Testis (tissue), 3 donors: ENCODE data around the gene CCP110. TPM values are rescaled to one million over a fixed set of nuclear protein-coding genes. Genes with fewer than 3 reads are reported as not detected.

Experiments used
- DNase-seq: peaks from one replicate; pipeline ENCODE4 v3.0.0-alpha.2; 2019
- H3K27ac ChIP-seq, 2 donors: fragments of 200-600 bp; sonication (generic); one replicate each; pipeline ENCODE4 v1.5.1; 2019
- H3K27me3 ChIP-seq: fragments of 200-600 bp; sonication (generic); one replicate; pipeline ENCODE4 v1.5.1; 2019
- H3K36me3 ChIP-seq: fragments of 200-600 bp; sonication (generic); one replicate; pipeline ENCODE4 v1.5.1; 2017; ENCODE audit warnings: low read depth; ENCODE audit errors: missing control alignments
- H3K4me1 ChIP-seq: fragments of 200-600 bp; sonication (generic); one replicate; pipeline ENCODE4 v1.5.1; 2019
- H3K4me3 ChIP-seq, 2 donors: fragments of 200-600 bp; sonication (generic); one replicate each; pipeline ENCODE4 v1.5.1; 2017 to 2019
- H3K9me3 ChIP-seq: fragments of 200-600 bp; sonication (generic); one replicate; pipeline ENCODE4 v1.5.1; 2017
- POLR2A ChIP-seq: fragments of 450-650 bp; IDR thresholded peaks from one replicate; pipeline ENCODE4 v1.6.1; 2017; ENCODE audit warnings: antibody characterized with exemption, mild to moderate bottlenecking, moderate library complexity
- WGBS, 2 donors: methylation state at CpG; one replicate each; pipeline ENCODE4 v1.1.5; 2018; 5-methylcytosine and 5-hydroxymethylcytosine counted together
- intact Hi-C: fragments of 100-400 bp; cut with DNase I; formaldehyde crosslinking; loops from one replicate; pipeline ENCODE4 v1.15.1; 2023; ENCODE audit warnings: low total_unique reads
- polyA plus RNA-seq: library from polyadenylated mRNA; stranded (reverse); fragments of 350-450 nt; fragmentation: Illumina TruSeq; extraction: RNeasy Lipid Tissue Mini Kit (QIAGEN cat#74804); gene quantifications from one replicate; pipeline ENCODE4 v1.2.3, GENCODE V29; 2014; ENCODE audit warnings: low read depth, low replicate concordance; ENCODE audit not compliant: insufficient read depth
- total RNA-seq, 2 donors: library from RNA; depleted of rRNA; stranded (reverse); fragments of >200 nt; gene quantifications; one replicate each; pipeline ENCODE4 v1.2.3, GENCODE V29; 2016
- TF ChIP-seq, protein P1 (sequence below), 3 experiments: fragments of 450-650 bp in 2 of 3; fragments of 200-600 bp in 1 of 3; sonication (generic) in 1 of 3; IDR thresholded peaks; one replicate each; pipeline ENCODE4 v1.5.1; 2016 to 2019; ENCODE audit warnings: antibody characterized with exemption in 3 of 3, mild to moderate bottlenecking in 2 of 3, moderate library complexity in 1 of 3

Gene CCP110
- total and polyA plus RNA-seq, 3 donors from 2014 or later = 31.0 to 55.7 (median 54.2) TPM

DNA sequence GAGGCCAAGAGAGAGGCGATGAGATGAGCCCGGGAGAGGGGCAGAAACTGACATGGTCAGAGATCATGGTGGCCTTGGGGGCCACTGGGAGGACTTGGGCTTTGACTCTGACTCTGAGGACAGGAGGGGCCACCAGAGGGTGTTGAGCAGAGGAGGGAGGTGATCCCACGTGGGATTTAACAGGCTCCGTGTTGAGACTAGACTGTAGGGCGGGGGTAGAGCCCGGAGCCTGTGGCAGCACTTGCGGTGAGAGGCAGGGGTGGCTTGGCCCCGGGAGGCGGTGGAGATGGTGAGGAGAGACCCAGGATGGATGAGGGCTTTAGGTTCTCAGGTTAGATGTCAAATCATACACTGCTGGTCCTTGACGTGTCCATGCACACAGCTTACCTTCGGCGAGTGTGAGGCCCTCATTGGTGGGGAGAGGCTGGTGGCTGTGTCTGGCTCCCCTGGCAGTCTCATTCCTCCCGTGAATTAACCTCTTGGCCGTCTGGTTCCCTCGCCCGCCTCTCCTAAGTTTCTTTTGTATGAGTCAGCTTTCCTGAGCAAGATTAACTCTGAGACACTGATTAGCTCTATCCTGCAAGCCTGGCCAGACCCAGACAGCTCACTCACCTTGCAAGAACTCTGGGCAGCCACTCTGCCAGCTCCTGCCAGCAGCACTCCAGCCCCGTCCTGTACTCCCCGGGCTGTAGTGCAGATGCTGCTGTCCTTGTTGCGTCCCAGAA, 71.5 kb downstream of the CCP110 start:
- no peak for TF ChIP-seq POLR2A
- TF ChIP-seq, protein P1, sequence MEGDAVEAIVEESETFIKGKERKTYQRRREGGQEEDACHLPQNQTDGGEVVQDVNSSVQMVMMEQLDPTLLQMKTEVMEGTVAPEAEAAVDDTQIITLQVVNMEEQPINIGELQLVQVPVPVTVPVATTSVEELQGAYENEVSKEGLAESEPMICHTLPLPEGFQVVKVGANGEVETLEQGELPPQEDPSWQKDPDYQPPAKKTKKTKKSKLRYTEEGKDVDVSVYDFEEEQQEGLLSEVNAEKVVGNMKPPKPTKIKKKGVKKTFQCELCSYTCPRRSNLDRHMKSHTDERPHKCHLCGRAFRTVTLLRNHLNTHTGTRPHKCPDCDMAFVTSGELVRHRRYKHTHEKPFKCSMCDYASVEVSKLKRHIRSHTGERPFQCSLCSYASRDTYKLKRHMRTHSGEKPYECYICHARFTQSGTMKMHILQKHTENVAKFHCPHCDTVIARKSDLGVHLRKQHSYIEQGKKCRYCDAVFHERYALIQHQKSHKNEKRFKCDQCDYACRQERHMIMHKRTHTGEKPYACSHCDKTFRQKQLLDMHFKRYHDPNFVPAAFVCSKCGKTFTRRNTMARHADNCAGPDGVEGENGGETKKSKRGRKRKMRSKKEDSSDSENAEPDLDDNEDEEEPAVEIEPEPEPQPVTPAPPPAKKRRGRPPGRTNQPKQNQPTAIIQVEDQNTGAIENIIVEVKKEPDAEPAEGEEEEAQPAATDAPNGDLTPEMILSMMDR (IDR thresholded peaks at IDR 0.05) = no peak
- peak; percentile 40 for DNase-seq
- Histone ChIP-seq H3K4me3 (no peak overlapping the region), H3K4me1 (peaks cover 7% of the 10 kb centered on the region), H3K9me3 (no peaks in the 10 kb centered on the region), H3K36me3 (no peaks in the 10 kb centered on the region), H3K27ac (peak overlapping the region in 1 of 2 donors; percentile 16), H3K27me3 (no peaks in the 10 kb centered on the region)
- intact Hi-C loops = no loop called here
- 57 to 67% methylated on average over 19 of the region's 19 CpGs for WGBS, 2 donors

DNA sequence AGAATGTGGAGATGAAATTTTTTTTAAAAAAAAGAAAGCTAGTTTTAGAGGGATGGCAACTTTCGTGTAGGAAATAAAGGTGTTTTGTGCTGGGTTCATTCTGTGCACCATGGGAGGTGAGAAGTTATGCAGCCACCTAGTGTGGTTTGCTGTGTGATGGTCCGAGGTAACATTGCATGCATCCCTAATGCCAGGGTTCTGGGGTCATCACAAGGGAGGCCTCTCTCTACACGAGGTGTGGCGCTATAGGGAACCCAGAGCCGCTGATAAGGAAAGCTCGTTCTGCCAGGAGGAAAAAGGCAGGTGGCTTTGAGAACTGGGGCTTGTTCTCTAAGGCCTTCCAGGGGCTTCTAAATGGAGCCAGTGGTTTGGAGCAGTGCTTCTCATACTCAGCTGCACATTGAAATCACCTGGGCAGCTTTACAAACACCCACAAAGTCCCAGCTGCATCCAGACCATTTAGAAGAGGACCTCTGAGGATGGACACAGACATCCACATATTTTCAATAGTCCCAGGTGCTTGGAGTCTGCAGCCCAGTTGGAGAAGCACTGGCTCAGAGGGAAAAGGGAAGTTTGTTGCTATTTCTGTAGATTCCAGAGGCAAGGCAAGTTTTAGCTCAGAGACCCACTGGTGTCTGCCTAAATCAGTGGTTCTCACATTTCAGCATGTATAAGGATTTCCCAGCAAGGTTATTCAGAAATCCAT, 75.2 kb downstream of the CCP110 start:
- H3K27me3 ChIP-seq = no peaks in the 10 kb centered on the region
- no peak overlapping the region for H3K4me3 ChIP-seq
- no peak for DNase-seq
- H3K4me1 ChIP-seq = peaks cover 16% of the 10 kb centered on the region
- WGBS, 2 donors = 74 to 79% methylated on average over 6 of the region's 6 CpGs
- H3K36me3 ChIP-seq = no peaks in the 10 kb centered on the region
- H3K9me3 ChIP-seq = no peaks in the 10 kb centered on the region
- intact Hi-C loops = no loop called here
- H3K27ac ChIP-seq = no peak overlapping the region
- no peak for TF ChIP-seq POLR2A
- TF ChIP-seq, protein P1 (IDR thresholded peaks at IDR 0.05) = no peak

DNA sequence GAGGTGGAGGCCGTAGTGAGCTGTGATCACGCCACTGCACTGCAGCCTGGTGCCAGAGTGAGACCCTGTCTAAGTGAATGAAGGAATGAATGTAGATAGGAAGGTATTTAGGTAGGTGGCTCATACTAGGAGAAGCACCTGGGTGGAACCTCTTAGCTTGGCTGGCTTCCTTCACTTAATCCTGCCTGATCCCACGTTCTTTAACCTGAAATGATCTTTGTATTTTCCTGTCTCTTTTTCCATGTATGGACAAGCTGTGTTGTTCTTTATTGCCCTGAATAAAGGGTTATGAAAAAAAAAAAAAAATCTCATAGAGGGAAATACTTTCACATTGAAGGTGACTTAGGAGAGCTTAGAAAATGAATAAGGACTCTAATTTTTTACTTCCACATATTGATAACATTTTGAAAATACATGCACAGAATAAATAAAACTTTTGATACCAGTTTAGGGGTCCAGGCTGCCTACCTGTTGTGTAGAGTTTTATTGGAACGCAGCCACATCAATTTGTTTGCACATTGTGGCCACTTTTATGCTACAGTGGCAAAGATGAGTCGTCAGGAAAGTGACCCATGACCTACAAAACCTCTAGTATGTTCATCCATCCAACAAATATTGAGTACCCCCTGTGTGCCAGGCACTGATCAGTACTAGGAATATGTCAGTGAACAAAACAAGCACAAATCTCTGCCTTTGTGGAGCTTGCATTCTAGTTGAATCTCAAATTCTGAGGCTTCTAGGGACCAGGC, 76.4 kb downstream of the CCP110 start:
- intact Hi-C loops = loop anchor here (5.0 kb wide), 1 partner anchor 287 kb away; no protein-coding TSS in a partner anchor
- no peak for TF ChIP-seq POLR2A
- TF ChIP-seq, protein P1 (IDR thresholded peaks at IDR 0.05) = no peak
- no peak for DNase-seq
- 76 to 79% methylated on average over 5 of the region's 5 CpGs for WGBS, 2 donors
- Histone ChIP-seq H3K36me3 (no peaks in the 10 kb centered on the region), H3K4me3 (no peak overlapping the region), H3K9me3 (no peaks in the 10 kb centered on the region), H3K4me1 (peaks cover 10% of the 10 kb centered on the region), H3K27ac (no peak overlapping the region), H3K27me3 (no peaks in the 10 kb centered on the region)

DNA sequence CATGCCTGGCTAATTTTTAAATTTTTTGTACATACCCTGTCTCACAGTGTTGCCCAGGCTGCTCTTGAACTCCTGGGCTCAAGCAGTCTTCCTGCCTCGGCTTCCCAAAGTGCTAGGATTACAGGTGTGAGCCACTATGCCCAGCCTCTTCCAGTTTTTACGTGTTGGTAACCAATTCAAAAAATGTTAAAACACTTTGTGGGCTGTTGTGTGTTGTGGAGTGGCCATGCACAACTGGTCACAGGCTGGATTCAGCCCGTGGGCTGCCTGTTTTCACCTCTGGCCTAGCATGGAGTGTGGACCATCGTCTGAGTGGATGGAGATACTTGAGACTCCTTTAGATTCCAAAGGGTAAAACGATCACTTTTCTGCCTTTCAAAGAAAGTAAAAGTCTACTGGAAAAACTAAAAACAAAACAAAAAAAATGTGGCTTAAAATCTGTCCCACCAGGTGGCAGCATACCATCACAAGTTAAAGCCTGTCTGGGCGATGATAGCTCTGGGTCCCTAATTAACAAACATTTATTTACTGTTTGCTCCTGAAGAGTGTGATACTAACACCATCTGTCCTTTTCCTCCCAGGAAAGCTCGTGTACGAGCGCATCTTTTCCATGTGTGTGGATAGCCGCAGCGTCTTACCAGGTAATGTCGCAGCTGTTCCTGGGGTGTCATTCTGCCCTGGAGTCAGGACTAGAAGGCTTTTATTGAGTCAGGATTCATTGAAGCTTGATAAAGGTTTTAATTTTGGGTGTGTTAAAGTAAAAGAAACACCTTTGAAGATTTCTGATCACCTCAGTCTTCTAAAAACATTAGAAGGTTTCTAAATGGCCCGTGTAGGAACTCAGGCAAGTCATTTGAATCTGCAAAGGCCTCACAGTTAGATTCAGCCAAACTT, 77.6 kb downstream of the CCP110 start:
- H3K9me3 ChIP-seq = no peaks in the 10 kb centered on the region
- intact Hi-C loops = loop anchor here (5.0 kb wide), 1 partner anchor 286 kb away; no protein-coding TSS in a partner anchor
- H3K27ac ChIP-seq = no peak overlapping the region
- no peaks in the 10 kb centered on the region for H3K27me3 ChIP-seq
- WGBS, 2 donors = 51 to 72% methylated on average over 13 of the region's 13 CpGs
- peak; percentile 62 for DNase-seq
- H3K4me1 ChIP-seq = peaks cover 9% of the 10 kb centered on the region
- no peaks in the 10 kb centered on the region for H3K36me3 ChIP-seq
- H3K4me3 ChIP-seq = no peak overlapping the region
- TF ChIP-seq POLR2A = no peak
- TF ChIP-seq, protein P1 (IDR thresholded peaks at IDR 0.05) = peak; percentile 68 to 86 (median 79)
